ENCODE results near the gene SH3GLB2.
A peak's percentile ranks its signal among the peaks of the same experiment; 100 is the strongest.

SH3GLB2 gene

GRCh38 chr9:129007766-129008468 lies 20.2 kb downstream of the SH3GLB2 start:
- no peak for TF ChIP-seq CEBPB (IDR thresholded peaks at IDR 0.05)

GRCh38 chr9:129007035-129007765 lies 20.9 kb downstream of the SH3GLB2 start:
- no peak for TF ChIP-seq USF1 (IDR thresholded peaks at IDR 0.05)
- TF ChIP-seq NFIC (IDR thresholded peaks at IDR 0.05), result 0 out of 2 replicates have a peak, but pooled peaks have one; percentile 43
- TF ChIP-seq RAD21 (IDR thresholded peaks at IDR 0.05; ENCODE audit: low read depth), result no peak
- TF ChIP-seq REST (IDR thresholded peaks at IDR 0.05; ENCODE audit: low read depth), result no peak

GRCh38 chr9:129006328-129007034 lies 21.6 kb downstream of the SH3GLB2 start:
- TF ChIP-seq RAD21 (IDR thresholded peaks at IDR 0.05; ENCODE audit: low read depth), result peak; percentile 37; the same call in 1 of the 2 replicates
- peak; percentile 49; the same call in 1 of the 2 replicates for TF ChIP-seq TEAD4 (IDR thresholded peaks at IDR 0.05)
- TF ChIP-seq NFIC (IDR thresholded peaks at IDR 0.05), result no peak

- no peak for TF ChIP-seq YY1 (IDR thresholded peaks at IDR 0.05; ENCODE audit: low read depth)
- no peak for TF ChIP-seq TCF12 (IDR thresholded peaks at IDR 0.05; ENCODE audit: low read depth)
- no peak for TF ChIP-seq EGR1 (IDR thresholded peaks at IDR 0.05)
- TF ChIP-seq ZBTB7A (IDR thresholded peaks at IDR 0.05; ENCODE audit: low read depth), result no peak
- no peak for TF ChIP-seq EP300 (IDR thresholded peaks at IDR 0.05; ENCODE audit: borderline replicate concordance)
- TF ChIP-seq FOXM1 (IDR thresholded peaks at IDR 0.05; ENCODE audit: borderline replicate concordance, low read depth), result no peak
- TF ChIP-seq REST (IDR thresholded peaks at IDR 0.05; ENCODE audit: low read depth), result no peak
- no peak for TF ChIP-seq CEBPB (IDR thresholded peaks at IDR 0.05)
- no peak for TF ChIP-seq TAF1 (IDR thresholded peaks at IDR 0.05; ENCODE audit: low read depth)
These were observed 22.7 kb downstream of the SH3GLB2 start for GRCh38 chr9:129005336-129005997.

- no peak for TF ChIP-seq MAX (IDR thresholded peaks at IDR 0.05)
- TF ChIP-seq TCF12 (IDR thresholded peaks at IDR 0.05; ENCODE audit: low read depth), result no peak
- TF ChIP-seq FOXM1 (IDR thresholded peaks at IDR 0.05; ENCODE audit: borderline replicate concordance, low read depth), result no peak
- no peak for TF ChIP-seq ZBTB7A (IDR thresholded peaks at IDR 0.05; ENCODE audit: low read depth)
- no peak for TF ChIP-seq REST (IDR thresholded peaks at IDR 0.05; ENCODE audit: low read depth)
- no peak for TF ChIP-seq TAF1 (IDR thresholded peaks at IDR 0.05; ENCODE audit: low read depth)
- no peak for TF ChIP-seq TEAD4 (IDR thresholded peaks at IDR 0.05)
- TF ChIP-seq RAD21 (IDR thresholded peaks at IDR 0.05; ENCODE audit: low read depth), result no peak
- no peak for TF ChIP-seq EGR1 (IDR thresholded peaks at IDR 0.05)
- TF ChIP-seq YY1 (IDR thresholded peaks at IDR 0.05; ENCODE audit: low read depth), result no peak
- TF ChIP-seq CEBPB (IDR thresholded peaks at IDR 0.05), result no peak
- no peak for TF ChIP-seq EP300 (IDR thresholded peaks at IDR 0.05; ENCODE audit: borderline replicate concordance)
- no peak for TF ChIP-seq CREB1 (IDR thresholded peaks at IDR 0.05; ENCODE audit: low read depth)
- no peak for TF ChIP-seq NFIC (IDR thresholded peaks at IDR 0.05)
These were observed 25.1 kb downstream of the SH3GLB2 start for GRCh38 chr9:129002992-129003391.
